ENCODE data around the gene HIGD1A.
A peak's percentile ranks its signal among the peaks of the same experiment; 100 is the strongest.

Gene HIGD1A

DNA sequence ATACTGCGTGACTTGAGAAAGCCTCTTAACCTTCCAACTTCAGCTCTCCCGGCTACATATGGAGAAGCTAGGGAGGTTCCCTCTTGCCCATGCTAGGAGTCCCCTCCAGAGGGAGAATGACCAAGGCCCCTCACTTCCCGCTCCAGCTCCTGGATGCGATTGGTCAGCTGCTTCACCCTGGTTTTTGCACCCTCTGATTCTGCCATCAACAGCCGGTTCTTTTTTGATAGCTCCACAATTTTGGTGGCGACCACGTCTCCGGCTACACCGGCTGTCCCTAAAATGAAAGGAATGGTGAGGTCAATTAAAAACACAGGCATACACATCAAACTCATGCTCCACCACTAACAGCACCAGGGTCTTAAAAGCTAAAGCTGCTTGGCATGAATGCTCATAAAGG lies 51.8 kb downstream of the HIGD1A start:
- ATAC-seq (replicated peaks) (no peak), DNase-seq (no peak)
- peaks cover 6 to 9% of the 10 kb centered on the region in 2 donors for H3K4me1 Mint-ChIP-seq (ENCODE audit: low read depth in 2 of 2)
- no peaks in the 10 kb centered on the region for H3K27me3 Mint-ChIP-seq
- H3K9me3 Mint-ChIP-seq = no peaks in the 10 kb centered on the region
- peaks cover 3% of the 10 kb centered on the region for H3K36me3 Mint-ChIP-seq (ENCODE audit: insufficient read depth)
- H3K4me3 Mint-ChIP-seq = no peak overlapping the region
- no peak overlapping the region for H3K27ac Mint-ChIP-seq

DNA sequence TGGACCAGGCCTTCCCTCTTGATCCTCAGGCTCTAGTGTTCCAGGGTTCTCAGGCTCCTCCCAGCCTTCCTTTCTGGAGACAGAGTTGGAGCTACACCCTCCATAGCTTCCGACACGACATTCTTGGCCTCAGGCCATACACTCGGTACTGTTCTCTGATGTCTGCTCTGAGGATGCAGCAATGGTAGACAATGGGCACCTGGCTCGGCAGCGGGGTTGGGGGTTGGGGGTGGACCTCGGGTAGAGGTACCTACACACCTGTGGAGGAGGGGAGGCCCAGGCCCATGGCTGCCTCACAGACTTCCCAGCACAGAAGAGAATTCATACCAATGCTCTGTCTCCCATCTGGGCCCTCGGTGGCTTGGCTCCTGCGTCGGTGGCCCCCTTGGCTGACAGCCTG lies 52.7 kb downstream of the HIGD1A start:
- Mint-ChIP-seq H3K27ac (no peak overlapping the region), H3K4me3 (no peak overlapping the region), H3K9me3 (no peaks in the 10 kb centered on the region), H3K36me3 (ENCODE audit: insufficient read depth) (peaks cover 3% of the 10 kb centered on the region), H3K27me3 (no peaks in the 10 kb centered on the region), H3K4me1 (ENCODE audit: low read depth in 2 of 2) (peaks cover 6 to 11% of the 10 kb centered on the region in 2 donors)
- no peak for DNase-seq
- ATAC-seq (replicated peaks) = no peak

DNA sequence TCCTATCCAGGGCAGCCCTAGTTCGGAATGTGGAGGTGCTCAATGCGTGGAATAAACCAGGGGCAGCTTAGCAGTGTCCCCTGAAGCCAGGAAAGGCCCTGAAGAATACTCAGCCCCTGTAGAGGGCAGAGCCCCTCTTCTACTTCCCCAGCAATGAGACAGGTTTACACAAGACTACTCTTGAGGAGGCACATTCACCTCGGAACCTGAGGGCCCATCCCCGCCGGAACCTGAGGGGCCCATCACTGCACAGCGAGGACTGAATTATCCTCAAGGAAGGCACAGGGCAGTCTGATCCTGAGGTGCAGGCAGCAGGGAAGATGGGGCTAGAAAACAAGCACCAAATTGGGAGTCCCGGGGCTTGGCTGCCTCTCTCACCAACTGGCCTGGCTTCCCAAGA lies 53.5 kb downstream of the HIGD1A start:
- Mint-ChIP-seq H3K27ac (no peak overlapping the region), H3K27me3 (no peaks in the 10 kb centered on the region), H3K36me3 (ENCODE audit: insufficient read depth) (peaks cover 3% of the 10 kb centered on the region), H3K4me3 (no peak overlapping the region), H3K4me1 (ENCODE audit: low read depth in 2 of 2) (peaks cover 6 to 11% of the 10 kb centered on the region in 2 donors), H3K9me3 (no peaks in the 10 kb centered on the region)
- ATAC-seq (replicated peaks) (no peak), DNase-seq (no peak)

GRCh38 chr3:42749753-42750231 lies 54.5 kb downstream of the HIGD1A start:
- no peak for ATAC-seq (replicated peaks)
- H3K4me1 Mint-ChIP-seq (ENCODE audit: low read depth in 2 of 2) = peaks cover 6 to 11% of the 10 kb centered on the region in 2 donors
- H3K27me3 Mint-ChIP-seq = no peaks in the 10 kb centered on the region
- peaks cover 3% of the 10 kb centered on the region for H3K36me3 Mint-ChIP-seq (ENCODE audit: insufficient read depth)
- no peak overlapping the region for H3K4me3 Mint-ChIP-seq
- DNase-seq = no peak
- H3K9me3 Mint-ChIP-seq = no peaks in the 10 kb centered on the region
- H3K27ac Mint-ChIP-seq = no peak overlapping the region

DNA sequence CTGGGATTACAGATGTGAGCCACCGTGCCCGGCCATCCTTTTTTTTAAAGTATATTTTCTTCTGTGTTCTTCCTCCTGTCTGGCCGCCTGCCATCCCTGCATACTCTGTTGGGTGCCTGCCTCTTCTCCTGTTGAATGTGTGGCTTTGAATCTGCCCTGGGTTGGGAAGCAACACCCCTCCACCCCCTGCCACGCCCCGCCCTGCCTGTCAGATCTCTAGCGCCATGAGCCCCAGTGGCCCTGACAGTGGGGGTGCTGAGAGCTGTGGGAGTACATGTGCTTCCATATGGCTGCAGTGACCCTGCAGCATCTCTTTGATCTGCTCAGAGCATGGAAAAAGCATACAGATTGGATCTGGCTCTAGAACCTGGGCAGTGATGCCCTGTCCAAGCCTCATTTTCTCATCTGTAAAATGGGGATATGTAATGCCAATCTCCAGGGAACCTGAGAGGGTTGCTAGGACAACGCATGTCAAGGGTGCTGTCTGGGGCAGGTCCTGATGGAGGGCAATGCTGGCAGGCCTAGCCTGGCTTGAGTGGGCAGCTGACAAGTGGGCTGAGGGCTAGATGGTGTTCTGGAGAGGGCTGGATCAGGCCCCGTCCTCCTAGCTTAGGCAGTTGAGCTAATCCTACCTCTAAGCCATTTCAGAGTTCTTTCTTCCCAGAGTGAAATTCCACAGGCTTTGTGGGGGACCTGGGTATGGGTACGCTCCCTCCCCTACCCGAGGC lies 55.1 kb downstream of the HIGD1A start:
- no peak overlapping the region for H3K4me3 Mint-ChIP-seq
- DNase-seq (no peak), ATAC-seq (replicated peaks) (no peak)
- no peaks in the 10 kb centered on the region for H3K27me3 Mint-ChIP-seq
- H3K36me3 Mint-ChIP-seq (ENCODE audit: insufficient read depth) = peaks cover 3% of the 10 kb centered on the region
- peak overlapping the region in 1 of 2 donors; percentile 54 for H3K27ac Mint-ChIP-seq
- H3K4me1 Mint-ChIP-seq (ENCODE audit: low read depth in 2 of 2) = peaks cover 6 to 11% of the 10 kb centered on the region in 2 donors
- no peaks in the 10 kb centered on the region for H3K9me3 Mint-ChIP-seq

GRCh38 chr3:42747581-42747980 lies 56.7 kb downstream of the HIGD1A start:
- no peak for DNase-seq
- Mint-ChIP-seq H3K36me3 (ENCODE audit: insufficient read depth) (peaks cover 3% of the 10 kb centered on the region), H3K27me3 (no peaks in the 10 kb centered on the region), H3K27ac (peak overlapping the region in 1 of 2 donors; percentile 79), H3K4me1 (ENCODE audit: low read depth in 2 of 2) (peaks cover 6 to 11% of the 10 kb centered on the region in 2 donors), H3K9me3 (no peaks in the 10 kb centered on the region), H3K4me3 (no peak overlapping the region)
- peak; percentile 51 for ATAC-seq (replicated peaks)

- Mint-ChIP-seq H3K27ac (no peak overlapping the region), H3K4me1 (ENCODE audit: low read depth in 2 of 2) (peaks cover 6 to 11% of the 10 kb centered on the region in 2 donors), H3K9me3 (no peaks in the 10 kb centered on the region), H3K4me3 (no peak overlapping the region), H3K36me3 (ENCODE audit: insufficient read depth) (peaks cover 3% of the 10 kb centered on the region), H3K27me3 (no peaks in the 10 kb centered on the region)
- DNase-seq (no peak), ATAC-seq (replicated peaks) (no peak)
These were observed 57.5 kb downstream of the HIGD1A start for GRCh38 chr3:42746455-42747450.

GRCh38 chr3:42745776-42746454 lies 58.4 kb downstream of the HIGD1A start:
- DNase-seq = no peak
- ATAC-seq (replicated peaks) = no peak
- H3K27ac Mint-ChIP-seq = no peak overlapping the region
- peaks cover 7% of the 10 kb centered on the region for H3K36me3 Mint-ChIP-seq (ENCODE audit: insufficient read depth)
- no peaks in the 10 kb centered on the region for H3K27me3 Mint-ChIP-seq
- peaks cover 6 to 11% of the 10 kb centered on the region in 2 donors for H3K4me1 Mint-ChIP-seq (ENCODE audit: low read depth in 2 of 2)
- no peak overlapping the region for H3K4me3 Mint-ChIP-seq
- H3K9me3 Mint-ChIP-seq = no peaks in the 10 kb centered on the region

DNA sequence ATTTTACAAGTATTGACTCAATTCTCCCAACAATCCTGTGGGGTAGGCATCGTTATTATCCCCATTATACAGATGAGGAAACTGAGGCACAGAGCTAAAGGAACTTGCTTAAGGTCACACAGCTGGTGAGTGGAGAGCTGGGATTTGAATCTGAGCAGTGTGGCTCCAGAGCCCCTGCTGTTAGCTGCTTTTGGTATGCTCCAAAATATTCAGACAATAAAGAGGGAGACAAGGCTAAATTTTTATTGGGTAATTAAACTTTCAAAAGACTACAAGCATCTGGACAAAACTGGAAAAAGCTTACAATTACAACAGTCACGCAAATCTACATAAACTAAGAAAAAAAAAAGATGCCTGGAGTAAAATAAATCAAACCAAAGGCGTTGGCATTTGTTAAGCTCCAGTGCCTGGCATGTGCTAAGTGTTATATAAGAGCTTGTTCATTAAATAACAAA lies 59.0 kb downstream of the HIGD1A start:
- peaks cover 6% of the 10 kb centered on the region for H3K36me3 Mint-ChIP-seq (ENCODE audit: insufficient read depth)

DNA sequence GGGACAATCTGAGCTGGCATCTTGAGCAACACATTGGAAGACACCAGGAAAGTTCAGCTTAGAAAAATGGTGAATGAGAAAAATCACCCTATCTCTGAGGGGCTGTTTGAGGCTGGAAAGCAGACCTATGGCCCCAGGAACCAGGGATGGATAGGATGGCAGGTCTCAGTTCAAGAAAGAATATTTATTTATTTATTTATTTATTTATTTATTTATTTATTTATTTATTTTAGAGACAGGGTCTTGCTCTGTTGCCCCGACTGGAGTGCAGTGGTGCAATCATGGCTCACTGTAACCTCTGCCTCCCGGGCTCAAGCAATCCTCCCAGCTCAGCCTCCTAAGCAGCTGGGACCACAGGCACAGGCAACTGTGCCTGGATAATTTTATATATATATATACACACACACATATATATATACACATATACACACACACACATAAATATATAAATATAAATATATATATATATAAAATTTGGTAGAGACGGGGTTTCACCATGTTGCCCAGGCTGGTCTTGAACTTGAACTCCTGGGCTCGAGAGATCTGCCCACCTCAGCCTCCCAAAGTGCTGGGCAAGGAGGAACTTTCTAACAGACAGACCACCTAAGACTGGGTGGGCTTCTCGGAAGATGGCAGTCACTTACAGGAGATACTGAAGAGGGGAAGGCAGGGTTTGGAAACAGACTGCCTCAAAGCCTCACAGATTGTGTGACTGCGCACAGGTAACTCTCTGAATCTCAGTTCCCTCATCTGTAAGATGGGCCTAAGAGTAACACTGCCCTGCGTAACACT lies 60.9 kb downstream of the HIGD1A start:
- ATAC-seq (replicated peaks) = no peak
- Mint-ChIP-seq H3K4me3 (no peak overlapping the region), H3K9me3 (no peaks in the 10 kb centered on the region), H3K27ac (peak overlapping the region in 1 of 2 donors; percentile 20), H3K4me1 (ENCODE audit: low read depth in 2 of 2) (peaks cover 5 to 11% of the 10 kb centered on the region in 2 donors), H3K36me3 (ENCODE audit: insufficient read depth) (peaks cover 4% of the 10 kb centered on the region), H3K27me3 (no peaks in the 10 kb centered on the region)
- no peak for DNase-seq

More for the DNA sequence above, 59.0 kb downstream of the HIGD1A start:
- Mint-ChIP-seq H3K4me1 (ENCODE audit: low read depth in 2 of 2) (peaks cover 6 to 11% of the 10 kb centered on the region in 2 donors), H3K27me3 (no peaks in the 10 kb centered on the region), H3K9me3 (no peaks in the 10 kb centered on the region), H3K27ac (no peak overlapping the region), H3K4me3 (no peak overlapping the region)
- no peak for ATAC-seq (replicated peaks)
- no peak for DNase-seq

DNA sequence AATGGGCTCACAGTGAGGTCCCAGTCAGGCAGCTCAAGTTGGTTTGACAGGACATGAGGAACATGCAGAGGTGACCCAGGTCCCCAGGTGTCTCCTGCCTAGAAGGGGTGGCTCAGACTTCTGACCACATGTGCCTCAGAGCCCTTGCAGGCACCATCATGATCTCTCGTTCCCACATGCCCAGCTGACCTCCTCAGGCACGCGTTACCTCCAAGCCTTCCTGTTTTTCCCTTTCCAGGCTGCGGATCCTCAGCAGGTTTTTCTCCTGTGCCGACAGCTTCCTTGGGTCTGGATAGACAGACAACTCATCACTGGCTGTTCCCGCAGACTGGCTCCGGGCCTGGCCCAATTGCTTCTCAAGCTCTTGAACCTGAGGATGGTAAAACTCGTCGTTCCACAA lies 61.6 kb downstream of the HIGD1A start:
- Mint-ChIP-seq H3K9me3 (no peaks in the 10 kb centered on the region), H3K27me3 (no peaks in the 10 kb centered on the region), H3K36me3 (ENCODE audit: insufficient read depth) (peaks cover 4% of the 10 kb centered on the region), H3K4me1 (ENCODE audit: low read depth in 2 of 2) (peaks cover 0 to 4% of the 10 kb centered on the region in 2 donors), H3K4me3 (no peak overlapping the region), H3K27ac (no peak overlapping the region)
- no peak for DNase-seq
- ATAC-seq (replicated peaks) = no peak

- H3K9me3 Mint-ChIP-seq = no peaks in the 10 kb centered on the region
- H3K36me3 Mint-ChIP-seq (ENCODE audit: insufficient read depth) = peaks cover 4% of the 10 kb centered on the region
- peaks cover 0 to under 1% of the 10 kb centered on the region in 2 donors for H3K4me1 Mint-ChIP-seq (ENCODE audit: low read depth in 2 of 2)
- ATAC-seq (replicated peaks) (no peak), DNase-seq (no peak)
- H3K27ac Mint-ChIP-seq = peak overlapping the region in 1 of 2 donors; percentile 74
- H3K4me3 Mint-ChIP-seq = no peak overlapping the region
- H3K27me3 Mint-ChIP-seq = no peaks in the 10 kb centered on the region
These were observed 62.0 kb downstream of the HIGD1A start for GRCh38 chr3:42742259-42742658.

Data from effector memory CD8-positive, alpha-beta T cell (primary cell).